HG03135 (cell line): ENCODE results near the gene CHST1.

ENCODE experiments used
- ATAC-seq: cut with Tn5 transposase; IDR thresholded peaks from one replicate; pipeline ENCODE4 v1.9.1; 2021; ENCODE audit warnings: mild to moderate bottlenecking, moderate library complexity; ENCODE audit not compliant: unreplicated experiment

The CHST1 gene

DNA sequence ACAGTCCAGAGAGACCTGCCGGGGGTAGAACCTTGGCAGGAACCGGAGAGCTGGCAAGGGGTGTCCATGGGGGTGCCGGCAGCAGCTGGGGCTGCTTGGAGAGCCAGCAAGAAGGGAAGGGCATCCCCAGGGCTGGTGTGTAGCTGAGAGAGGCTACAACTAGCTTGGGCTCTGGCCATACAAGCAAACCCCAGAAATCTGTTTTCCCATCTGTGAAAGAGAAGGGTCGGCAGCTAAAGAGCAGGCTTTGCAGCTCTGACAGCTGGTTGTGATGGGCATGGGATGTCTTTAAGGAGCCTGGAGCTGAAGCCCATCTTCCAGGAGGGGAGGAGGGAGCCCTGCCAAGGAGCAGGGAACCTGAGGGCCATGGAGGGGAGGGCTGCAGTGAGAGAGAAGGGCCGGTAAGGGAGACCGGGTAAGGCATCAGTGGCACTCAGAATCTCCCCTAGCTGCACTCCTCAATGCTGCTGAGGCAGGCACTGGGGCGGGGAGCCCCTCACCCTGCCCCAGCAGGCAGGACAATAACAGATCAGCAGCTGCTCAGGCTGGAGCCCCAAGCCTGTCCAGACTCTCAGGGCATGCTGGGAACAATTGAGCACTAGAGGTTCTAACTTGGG, 3.9 kb downstream of the CHST1 start:
- no peak for ATAC-seq

GRCh38 chr11:45660729-45661438, 4.5 kb downstream of the CHST1 start:
- ATAC-seq, result no peak

DNA sequence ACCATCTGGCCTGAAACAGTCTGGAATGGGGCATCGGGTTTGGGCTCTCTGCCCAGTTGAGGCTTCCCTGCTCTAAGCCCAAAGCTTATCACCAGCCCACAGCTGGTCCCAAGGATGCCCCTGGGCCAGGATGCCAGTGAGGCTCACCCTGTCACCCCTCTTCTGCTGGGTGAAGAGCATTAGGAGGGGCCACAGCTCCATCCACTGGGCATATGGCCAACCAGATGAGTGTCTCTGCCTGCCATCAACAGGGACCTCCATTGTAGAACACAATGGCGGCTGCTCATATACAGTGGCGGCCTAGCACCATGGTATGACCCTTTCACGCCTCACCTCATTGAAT, 5.6 kb downstream of the CHST1 start:
- ATAC-seq, result no peak

DNA sequence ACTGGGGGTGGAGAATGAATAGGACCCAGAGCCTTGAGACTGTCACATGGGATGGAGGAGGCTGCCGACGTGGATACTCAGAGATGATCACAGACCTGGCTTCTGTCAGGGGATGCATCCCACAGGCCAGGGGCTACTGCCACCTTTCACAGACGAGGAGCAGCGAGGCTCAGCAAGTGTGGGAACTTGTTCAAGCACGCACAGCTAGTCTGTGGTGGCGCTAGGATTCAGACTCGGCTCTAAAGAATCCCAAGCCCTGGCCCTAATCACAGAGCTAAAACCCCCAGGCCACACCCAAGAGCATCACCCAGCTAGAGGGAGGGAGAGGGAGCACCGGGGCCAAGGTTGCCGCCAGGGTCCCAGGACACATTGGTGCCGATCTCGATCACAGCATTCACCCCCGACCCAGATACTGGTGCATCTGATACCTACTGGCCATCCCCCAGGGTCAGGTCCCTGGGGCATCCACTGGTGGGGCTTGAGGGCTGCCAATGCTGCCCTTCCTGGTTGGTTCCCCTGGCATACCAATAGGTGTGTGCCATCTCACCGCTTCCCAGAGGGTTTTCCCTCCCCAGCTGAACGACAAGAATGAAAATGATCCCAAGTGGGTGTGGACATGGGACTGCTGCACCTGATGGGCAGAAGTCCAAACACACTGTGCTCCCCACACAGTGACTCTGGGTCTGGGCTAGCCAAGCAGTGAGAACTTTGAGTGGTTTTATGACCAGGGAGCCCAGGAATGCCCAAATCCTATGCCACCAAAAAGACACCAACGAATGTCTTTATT, 6.2 kb downstream of the CHST1 start:
- no peak for ATAC-seq

DNA sequence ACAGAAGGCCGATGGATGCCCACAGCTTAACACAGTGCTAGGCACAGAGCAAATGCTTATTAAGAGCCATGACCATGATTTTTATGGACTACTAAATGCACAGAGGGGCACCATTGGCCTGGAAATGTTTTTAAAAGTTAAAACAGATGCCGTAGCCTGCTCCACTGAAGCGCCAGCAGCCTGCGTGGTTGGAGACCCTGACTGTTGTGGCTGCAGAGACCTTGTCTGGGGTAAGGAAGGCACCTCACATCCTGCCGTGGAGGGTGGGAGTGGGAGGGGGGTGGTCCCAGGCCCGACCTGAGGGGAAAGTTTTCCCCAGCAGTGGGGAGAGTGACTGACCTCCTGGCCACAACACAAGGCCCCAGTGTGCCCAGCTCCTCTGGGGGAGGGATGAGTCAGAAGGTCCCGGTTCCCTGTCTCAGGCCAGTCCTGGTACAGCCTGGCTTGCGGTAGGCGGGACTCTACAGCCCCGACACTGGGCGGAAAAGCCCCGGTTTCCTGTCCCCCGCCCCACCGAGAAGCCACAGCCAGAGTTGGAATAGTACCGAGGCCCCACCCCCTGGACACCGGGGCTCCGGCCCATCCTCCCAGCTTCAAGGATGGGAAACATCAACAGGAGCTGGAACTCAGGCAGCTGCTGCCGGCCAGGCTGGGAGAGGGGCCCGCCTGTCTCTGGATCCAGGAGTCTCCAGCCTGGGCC, 7.0 kb downstream of the CHST1 start:
- ATAC-seq, result no peak

GRCh38 chr11:45657496-45658260, 7.7 kb downstream of the CHST1 start:
- ATAC-seq, result no peak

DNA sequence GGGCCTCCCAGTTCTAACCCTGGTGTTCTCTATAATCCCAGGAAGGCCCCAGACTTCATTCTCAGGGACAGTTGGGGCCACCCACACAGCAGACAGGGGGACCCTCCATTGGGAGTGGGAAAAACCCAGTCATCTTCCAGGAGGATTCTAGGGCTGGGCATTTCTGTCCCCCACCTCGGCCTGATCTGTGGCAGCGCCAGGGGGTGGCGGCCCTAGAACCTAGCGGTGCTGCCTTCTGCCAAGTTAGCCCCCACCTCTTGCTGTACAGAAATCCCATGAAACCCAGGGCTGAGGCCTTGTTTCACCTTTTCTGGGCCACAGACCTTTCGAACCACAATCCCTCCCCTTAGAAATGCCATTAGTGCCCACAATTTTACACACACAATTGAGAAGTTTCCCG, 9.6 kb downstream of the CHST1 start:
- no peak for ATAC-seq

DNA sequence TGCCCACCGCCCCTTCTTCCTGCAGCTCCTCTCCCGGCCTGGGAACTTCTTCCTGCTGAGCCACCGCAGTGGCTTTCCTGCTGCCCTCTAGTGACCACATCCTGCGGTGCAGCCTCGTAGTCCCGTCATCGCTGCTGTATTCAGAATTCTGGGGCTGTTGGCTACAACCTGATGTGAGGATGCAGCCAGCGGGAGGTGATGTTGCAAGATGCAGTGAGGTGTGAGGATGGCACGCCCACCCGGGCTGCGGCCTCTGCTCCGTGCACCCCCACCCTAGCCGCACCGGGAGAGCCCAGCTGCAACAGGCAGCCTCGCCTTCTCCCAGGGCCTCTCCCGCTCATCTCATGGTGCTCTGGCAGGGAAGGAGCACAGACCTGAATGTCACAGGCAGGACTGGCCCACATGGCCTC, 10.1 kb downstream of the CHST1 start:
- no peak for ATAC-seq

DNA sequence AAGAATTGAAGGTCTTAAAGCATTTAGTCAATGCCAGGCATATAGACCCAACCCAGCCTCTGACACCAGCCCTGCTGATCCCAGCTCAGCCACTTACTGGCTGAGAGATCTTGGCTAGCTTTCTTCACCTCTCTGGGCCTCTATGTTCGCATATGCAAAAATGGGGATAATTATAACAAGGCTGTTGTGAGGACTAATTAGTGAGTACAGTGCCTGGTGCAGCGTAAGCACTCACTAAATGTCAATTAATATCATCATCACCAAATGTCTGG, 10.5 kb downstream of the CHST1 start:
- ATAC-seq, result no peak

GRCh38 chr11:45654231-45655011, 11.0 kb downstream of the CHST1 start:
- no peak for ATAC-seq

GRCh38 chr11:45653277-45653676, 12.1 kb downstream of the CHST1 start:
- ATAC-seq, result no peak

DNA sequence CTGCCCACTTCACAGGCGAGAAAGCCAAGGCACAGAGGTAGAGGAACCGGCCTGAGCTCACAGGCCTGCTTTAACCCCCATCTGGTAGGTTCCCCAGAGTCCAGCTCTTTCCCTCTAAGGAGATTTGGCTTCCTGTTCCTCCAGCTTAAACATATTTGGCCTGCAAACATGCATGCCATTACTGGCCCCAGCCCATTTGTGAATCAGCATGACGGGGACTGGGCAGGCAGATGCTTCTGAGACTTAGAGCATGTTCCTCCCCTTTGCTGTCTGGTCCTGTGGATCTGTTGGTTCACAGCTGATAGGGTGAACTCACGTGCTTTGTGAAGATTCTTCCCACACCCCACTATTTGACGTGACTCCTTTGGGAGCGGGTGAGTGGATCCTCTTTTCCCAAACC, 12.6 kb downstream of the CHST1 start:
- no peak for ATAC-seq

DNA sequence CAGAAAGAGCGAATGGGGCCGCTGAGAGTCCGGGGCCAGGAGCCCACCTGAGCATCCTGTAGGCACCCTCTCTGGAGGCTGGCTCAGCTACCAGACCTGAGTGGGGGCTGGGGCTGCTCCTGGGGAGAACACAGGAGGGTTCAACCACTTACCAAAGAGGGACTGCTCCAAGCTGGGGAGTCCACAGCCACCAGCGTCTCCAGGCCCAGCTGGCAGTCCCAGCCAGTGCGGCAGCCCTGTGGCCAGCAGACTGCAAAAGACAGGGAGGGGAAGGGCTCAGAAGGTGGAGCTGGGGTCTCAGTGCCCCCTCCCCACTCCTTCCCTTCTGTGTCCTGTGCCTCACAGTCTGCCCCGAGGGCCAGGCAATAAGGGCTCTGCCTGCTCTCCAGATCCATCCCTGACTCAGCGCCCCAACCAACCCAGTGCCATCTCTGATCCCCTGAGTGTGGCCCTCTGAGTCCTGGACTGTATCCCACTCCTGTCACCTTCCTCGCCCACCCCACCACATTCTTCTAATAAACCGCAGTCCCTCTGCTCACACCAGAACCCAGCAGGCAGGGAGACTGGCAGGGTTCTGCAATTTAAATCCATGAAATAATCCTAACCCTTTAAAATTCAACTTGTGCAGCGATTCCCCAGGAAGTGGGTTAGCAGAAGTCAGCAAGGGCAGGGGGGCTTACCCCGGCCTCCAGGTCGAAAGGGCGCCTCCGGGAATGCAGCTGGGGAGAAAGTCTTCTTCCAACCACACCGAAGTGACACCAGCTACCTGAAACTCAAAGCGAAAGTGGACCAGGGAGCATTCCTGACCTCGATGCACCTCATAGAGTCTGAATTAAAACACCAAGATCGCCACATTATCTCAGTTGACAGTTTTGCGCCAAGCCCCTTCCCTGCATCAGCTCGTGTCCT, 13.3 kb downstream of the CHST1 start:
- ATAC-seq, result no peak

- no peak for ATAC-seq
Measured at GRCh38 chr11:45651156-45651555, 14.3 kb downstream of the CHST1 start.

GRCh38 chr11:45650166-45651095, 15.0 kb downstream of the CHST1 start:
- no peak for ATAC-seq

GRCh38 chr11:45649544-45650165, 15.8 kb downstream of the CHST1 start:
- no peak for ATAC-seq

DNA sequence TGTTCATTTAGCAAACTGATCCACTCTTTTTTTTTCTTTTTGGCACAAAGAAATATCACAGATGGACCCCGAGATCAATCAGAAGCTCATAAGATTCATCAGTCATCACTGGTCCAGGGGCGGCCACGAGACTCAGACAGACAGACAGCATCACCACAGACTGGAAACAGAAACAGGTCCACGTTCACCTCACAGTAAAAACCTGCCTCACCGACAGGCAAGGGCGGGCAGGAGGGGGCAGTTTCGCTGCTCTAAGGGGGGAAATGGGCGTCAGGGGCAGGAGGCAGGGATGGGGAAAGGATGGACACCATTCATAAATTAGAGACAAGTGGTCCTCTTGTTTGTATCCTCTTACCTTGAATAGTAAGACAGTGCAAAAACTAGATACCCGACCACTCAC, 16.5 kb downstream of the CHST1 start:
- ATAC-seq, result no peak

GRCh38 chr11:45647786-45648185, 17.6 kb downstream of the CHST1 start:
- ATAC-seq, result no peak
